SK-N-SH treated with all-trans-retinoic acid at 6 μM for 48 hours (cell line): ENCODE measurements around the gene MRPL38.

Experiments used
- ATAC-seq: fragments of 200-7000 bp; cut with Tn5 transposase; 3 replicates; pipeline ENCODE4 v1.9.1; 2020; ENCODE audit warnings: mild to moderate bottlenecking, moderate library complexity
- ARNTL ChIP-seq: fragments of 450-650 bp; formaldehyde crosslinking; IDR thresholded peaks from 2 replicates; pipeline ENCODE4 v1.5.0; 2020; ENCODE audit warnings: low read depth, mild to moderate bottlenecking, moderate library complexity, borderline replicate concordance
- BACH2 ChIP-seq: fragments of 250-450 bp; sonication (Bioruptor Pico); IDR thresholded peaks from 2 replicates; pipeline ENCODE4 v1.9.0; 2021; ENCODE audit warnings: mild to moderate bottlenecking, borderline replicate concordance
- CREB5 ChIP-seq: fragments of 250-450 bp; sonication (Bioruptor Pico); IDR thresholded peaks from 2 replicates; pipeline ENCODE4 v1.5.1; 2020; ENCODE audit warnings: low read depth, mild to moderate bottlenecking, moderate library complexity
- ISL1 ChIP-seq: fragments of 250-450 bp; sonication (Bioruptor Pico); IDR thresholded peaks from 2 replicates; pipeline ENCODE4 v2.1.2; 2022; ENCODE audit warnings: mild to moderate bottlenecking, moderate library complexity
- OSR1 ChIP-seq: fragments of 250-450 bp; sonication (Bioruptor Pico); IDR thresholded peaks from 2 replicates; pipeline ENCODE4 v1.8.0; 2022; ENCODE audit warnings: moderate library complexity, mild to moderate bottlenecking, inconsistent platforms
- POU6F1 ChIP-seq: fragments of 250-450 bp; sonication (Bioruptor Pico); IDR thresholded peaks from 2 replicates; pipeline ENCODE4 v1.8.0; 2021; ENCODE audit warnings: low read depth, mild to moderate bottlenecking, moderate library complexity, borderline replicate concordance
- PPARA ChIP-seq: fragments of 250-450 bp; sonication (Bioruptor Pico); IDR thresholded peaks from 2 replicates; pipeline ENCODE4 v1.5.0; 2020; ENCODE audit warnings: mild to moderate bottlenecking, borderline replicate concordance
- RARB ChIP-seq: fragments of 250-450 bp; sonication (Bioruptor Pico); IDR thresholded peaks from 2 replicates; pipeline ENCODE4 v1.8.0; 2021; ENCODE audit warnings: mild to moderate bottlenecking, moderate library complexity
- TCF4 ChIP-seq: fragments of 250-450 bp; sonication (Bioruptor Pico); IDR thresholded peaks from 2 replicates; pipeline ENCODE4 v1.8.0; 2021; ENCODE audit warnings: mild to moderate bottlenecking, moderate library complexity, borderline replicate concordance
- TOX ChIP-seq: fragments of 250-450 bp; sonication (Bioruptor Pico); IDR thresholded peaks from 2 replicates; pipeline ENCODE4 v1.8.0; 2021; ENCODE audit warnings: mild to moderate bottlenecking, moderate library complexity, borderline replicate concordance
- TSHZ2 ChIP-seq: fragments of 250-450 bp; sonication (Bioruptor Pico); IDR thresholded peaks from 2 replicates; pipeline ENCODE4 v1.5.0; 2020; ENCODE audit warnings: mild to moderate bottlenecking, moderate library complexity
- ZC3H10 ChIP-seq: fragments of 250-450 bp; sonication (Bioruptor Pico); IDR thresholded peaks from 2 replicates; pipeline ENCODE4 v1.5.1; 2021; ENCODE audit warnings: mild to moderate bottlenecking, moderate library complexity
- ZFP3 ChIP-seq: fragments of 250-450 bp; sonication (Bioruptor Pico); IDR thresholded peaks from 2 replicates; pipeline ENCODE4 v1.5.0; 2020; ENCODE audit warnings: mild to moderate bottlenecking, moderate library complexity
- ZFP30 ChIP-seq: fragments of 450-650 bp; formaldehyde crosslinking; IDR thresholded peaks from 2 replicates; pipeline ENCODE4 v1.5.0; 2022; ENCODE audit warnings: mild to moderate bottlenecking, moderate library complexity
- ZNF70 ChIP-seq: fragments of 450-650 bp; formaldehyde crosslinking; IDR thresholded peaks from 2 replicates; pipeline ENCODE4 v1.5.0; 2020; ENCODE audit warnings: mild to moderate bottlenecking, moderate library complexity
- ZNF8 ChIP-seq: fragments of 450-650 bp; formaldehyde crosslinking; IDR thresholded peaks from 2 replicates; pipeline ENCODE4 v1.5.0; 2020; ENCODE audit warnings: mild to moderate bottlenecking, moderate library complexity
- TF ChIP-seq, protein P1 (sequence below): fragments of 250-450 bp; sonication (Bioruptor Pico); IDR thresholded peaks from 2 replicates; pipeline ENCODE4 v1.8.0; 2020; ENCODE audit warnings: mild to moderate bottlenecking, moderate library complexity, borderline replicate concordance
- TF ChIP-seq, protein P2 (sequence below): fragments of 250-450 bp; sonication (Bioruptor Pico); IDR thresholded peaks from 2 replicates; pipeline ENCODE4 v1.5.1; 2021; ENCODE audit warnings: mild to moderate bottlenecking, moderate library complexity

The MRPL38 gene

GRCh38 chr17:75925912-75926311 lies 21.2 kb upstream of the MRPL38 start:
- ATAC-seq, result no peak
- TF ChIP-seq ISL1 (CRISPR knock-in tag) (no peak), ZNF70 (no peak), ZFP30 (no peak), CREB5 (CRISPR knock-in tag) (no peak), ARNTL (CRISPR knock-in tag) (no peak), TCF4 (CRISPR knock-in tag) (no peak), OSR1 (CRISPR knock-in tag) (no peak), ZNF8 (no peak), TOX (CRISPR knock-in tag) (no peak), ZC3H10 (no peak), RARB (CRISPR knock-in tag) (no peak), ZFP3 (CRISPR knock-in tag) (no peak), PPARA (no peak), BACH2 (CRISPR knock-in tag) (no peak), TSHZ2 (CRISPR knock-in tag) (no peak), POU6F1 (CRISPR knock-in tag) (no peak)
- TF ChIP-seq, protein P1, sequence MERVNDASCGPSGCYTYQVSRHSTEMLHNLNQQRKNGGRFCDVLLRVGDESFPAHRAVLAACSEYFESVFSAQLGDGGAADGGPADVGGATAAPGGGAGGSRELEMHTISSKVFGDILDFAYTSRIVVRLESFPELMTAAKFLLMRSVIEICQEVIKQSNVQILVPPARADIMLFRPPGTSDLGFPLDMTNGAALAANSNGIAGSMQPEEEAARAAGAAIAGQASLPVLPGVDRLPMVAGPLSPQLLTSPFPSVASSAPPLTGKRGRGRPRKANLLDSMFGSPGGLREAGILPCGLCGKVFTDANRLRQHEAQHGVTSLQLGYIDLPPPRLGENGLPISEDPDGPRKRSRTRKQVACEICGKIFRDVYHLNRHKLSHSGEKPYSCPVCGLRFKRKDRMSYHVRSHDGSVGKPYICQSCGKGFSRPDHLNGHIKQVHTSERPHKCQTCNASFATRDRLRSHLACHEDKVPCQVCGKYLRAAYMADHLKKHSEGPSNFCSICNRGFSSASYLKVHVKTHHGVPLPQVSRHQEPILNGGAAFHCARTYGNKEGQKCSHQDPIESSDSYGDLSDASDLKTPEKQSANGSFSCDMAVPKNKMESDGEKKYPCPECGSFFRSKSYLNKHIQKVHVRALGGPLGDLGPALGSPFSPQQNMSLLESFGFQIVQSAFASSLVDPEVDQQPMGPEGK, result no peak
- TF ChIP-seq, protein P2, sequence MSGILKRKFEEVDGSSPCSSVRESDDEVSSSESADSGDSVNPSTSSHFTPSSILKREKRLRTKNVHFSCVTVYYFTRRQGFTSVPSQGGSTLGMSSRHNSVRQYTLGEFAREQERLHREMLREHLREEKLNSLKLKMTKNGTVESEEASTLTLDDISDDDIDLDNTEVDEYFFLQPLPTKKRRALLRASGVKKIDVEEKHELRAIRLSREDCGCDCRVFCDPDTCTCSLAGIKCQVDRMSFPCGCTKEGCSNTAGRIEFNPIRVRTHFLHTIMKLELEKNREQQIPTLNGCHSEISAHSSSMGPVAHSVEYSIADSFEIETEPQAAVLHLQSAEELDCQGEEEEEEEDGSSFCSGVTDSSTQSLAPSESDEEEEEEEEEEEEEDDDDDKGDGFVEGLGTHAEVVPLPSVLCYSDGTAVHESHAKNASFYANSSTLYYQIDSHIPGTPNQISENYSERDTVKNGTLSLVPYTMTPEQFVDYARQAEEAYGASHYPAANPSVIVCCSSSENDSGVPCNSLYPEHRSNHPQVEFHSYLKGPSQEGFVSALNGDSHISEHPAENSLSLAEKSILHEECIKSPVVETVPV (CRISPR knock-in tag), result no peak

GRCh38 chr17:75925103-75925502 lies 20.4 kb upstream of the MRPL38 start:
- ATAC-seq, result no peak
- TF ChIP-seq RARB (CRISPR knock-in tag) (no peak), POU6F1 (CRISPR knock-in tag) (no peak), PPARA (no peak), ZFP3 (CRISPR knock-in tag) (no peak)
- TF ChIP-seq, protein P2 (CRISPR knock-in tag), result no peak
- TF ChIP-seq, all 23 proteins: peak for 0
